Endometrium (tissue), 2 donors: Measurements from ENCODE around the gene LVRN.

Experiments used
- FAIRE-seq: peaks from 2 replicates; lab custom pipeline; 2012; peaks lifted over from hg19 to GRCh38; lab: Jason Lieb, UNC
- donor health status: control.
- donor health status: control.

Gene LVRN

GRCh38 chr5:115956957-115957356 is 5.3 kb upstream of the LVRN start:
- no peak for FAIRE-seq

- no peak for FAIRE-seq
Observed at GRCh38 chr5:115961381-115962238, 665 bp upstream of the LVRN start.

- FAIRE-seq: no peak
Observed at GRCh38 chr5:115962565-115963402, 509 bp downstream of the LVRN start.

- no peak for FAIRE-seq
Observed at GRCh38 chr5:115963566-115963965, 1.3 kb downstream of the LVRN start.

- FAIRE-seq: no peak
Observed at GRCh38 chr5:115968770-115969169, 6.5 kb downstream of the LVRN start.

GRCh38 chr5:115977096-115977495 is 14.8 kb downstream of the LVRN start:
- FAIRE-seq: no peak

- no peak for FAIRE-seq
Observed at GRCh38 chr5:115977988-115978387, 15.7 kb downstream of the LVRN start.

- FAIRE-seq: no peak
Observed at GRCh38 chr5:115978779-115979178, 16.5 kb downstream of the LVRN start.

- peak; percentile 99 for FAIRE-seq
Observed at GRCh38 chr5:115979201-115980041, 17.1 kb downstream of the LVRN start.

GRCh38 chr5:115983519-115983918 is 21.2 kb downstream of the LVRN start:
- FAIRE-seq: no peak

- no peak for FAIRE-seq
Observed at GRCh38 chr5:115985802-115986757, 23.8 kb downstream of the LVRN start.

GRCh38 chr5:115988002-115988401 is 25.7 kb downstream of the LVRN start:
- no peak for FAIRE-seq

- FAIRE-seq: no peak
Observed at GRCh38 chr5:115992848-115993350, 30.6 kb downstream of the LVRN start.

GRCh38 chr5:115995351-115995750 is 33.1 kb downstream of the LVRN start:
- FAIRE-seq: no peak

GRCh38 chr5:116002116-116002906 is 40.0 kb downstream of the LVRN start:
- FAIRE-seq: no peak

GRCh38 chr5:116004248-116004647 is 42.0 kb downstream of the LVRN start:
- FAIRE-seq: no peak

GRCh38 chr5:116009806-116010205 is 47.5 kb downstream of the LVRN start:
- FAIRE-seq: no peak

- no peak for FAIRE-seq
Observed at GRCh38 chr5:116011046-116011445, 48.8 kb downstream of the LVRN start.

GRCh38 chr5:116013207-116013785 is 51.0 kb downstream of the LVRN start:
- FAIRE-seq: no peak

GRCh38 chr5:116013936-116014335 is 51.7 kb downstream of the LVRN start:
- FAIRE-seq: no peak
